ENCODE data around the gene OR13J1.

DNA sequence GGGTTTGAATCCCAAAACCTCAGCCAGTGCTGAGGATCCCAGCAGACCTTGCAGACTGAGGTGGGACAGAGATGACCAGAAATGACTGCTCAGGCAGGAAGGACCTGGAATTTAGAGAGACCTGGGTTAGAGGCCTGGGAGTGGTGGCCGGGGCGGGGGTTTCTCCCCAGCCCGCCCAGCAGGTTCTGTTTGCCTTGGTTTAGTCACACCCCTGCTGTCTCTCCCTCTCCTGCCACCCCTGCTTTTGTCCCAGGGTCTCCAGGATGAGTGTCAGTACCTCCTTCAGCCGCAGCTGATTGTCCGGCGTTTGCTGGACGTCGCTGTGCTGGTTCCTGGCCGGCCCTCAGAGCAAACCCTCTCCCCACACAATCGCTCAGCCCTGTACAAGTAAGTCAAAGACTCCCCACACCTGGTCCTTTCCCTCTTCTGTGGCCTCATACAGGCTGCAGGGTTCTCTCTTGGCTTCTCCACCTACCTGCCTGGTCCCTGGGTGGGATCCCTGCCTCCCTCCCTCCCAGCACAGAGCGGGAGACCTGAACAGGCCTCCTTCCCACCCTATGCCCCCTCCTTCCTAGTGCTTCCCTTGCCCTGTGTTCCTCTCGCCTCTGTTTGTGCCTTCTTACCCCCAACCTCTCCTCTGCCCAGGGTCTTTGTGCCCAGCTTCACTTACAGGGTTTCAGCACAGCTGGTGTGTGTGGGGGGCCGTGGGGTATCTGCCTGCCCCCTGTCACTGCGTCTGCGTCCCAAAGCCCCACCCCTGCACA, 29.1 kb downstream of the OR13J1 start:
- TF ChIP-seq POLR2AphosphoS5 (IDR thresholded peaks at IDR 0.05) (no peak), POLR2A (IDR thresholded peaks at IDR 0.05) (no peak)
- TF ChIP-seq, protein P1, sequence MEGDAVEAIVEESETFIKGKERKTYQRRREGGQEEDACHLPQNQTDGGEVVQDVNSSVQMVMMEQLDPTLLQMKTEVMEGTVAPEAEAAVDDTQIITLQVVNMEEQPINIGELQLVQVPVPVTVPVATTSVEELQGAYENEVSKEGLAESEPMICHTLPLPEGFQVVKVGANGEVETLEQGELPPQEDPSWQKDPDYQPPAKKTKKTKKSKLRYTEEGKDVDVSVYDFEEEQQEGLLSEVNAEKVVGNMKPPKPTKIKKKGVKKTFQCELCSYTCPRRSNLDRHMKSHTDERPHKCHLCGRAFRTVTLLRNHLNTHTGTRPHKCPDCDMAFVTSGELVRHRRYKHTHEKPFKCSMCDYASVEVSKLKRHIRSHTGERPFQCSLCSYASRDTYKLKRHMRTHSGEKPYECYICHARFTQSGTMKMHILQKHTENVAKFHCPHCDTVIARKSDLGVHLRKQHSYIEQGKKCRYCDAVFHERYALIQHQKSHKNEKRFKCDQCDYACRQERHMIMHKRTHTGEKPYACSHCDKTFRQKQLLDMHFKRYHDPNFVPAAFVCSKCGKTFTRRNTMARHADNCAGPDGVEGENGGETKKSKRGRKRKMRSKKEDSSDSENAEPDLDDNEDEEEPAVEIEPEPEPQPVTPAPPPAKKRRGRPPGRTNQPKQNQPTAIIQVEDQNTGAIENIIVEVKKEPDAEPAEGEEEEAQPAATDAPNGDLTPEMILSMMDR (IDR thresholded peaks at IDR 0.05): no peak

Measured in breast epithelium (tissue), 3 donors.